NB4 (cell line): Measurements from ENCODE around the gene GPR34.
"Not testable (repeated sequence)": the region's sequence is repeated elsewhere in the genome, so short reads cannot be mapped to it uniquely, and the experiment has no call there.

Experiments
- DNase-seq: peaks from one replicate; pipeline ENCODE4 v3.0.0; 2010; ENCODE audit warnings: low read depth
- H3K4me3 ChIP-seq: one replicate; pipeline ENCODE4 v1.5.1; 2011; ENCODE audit warnings: mild to moderate bottlenecking, low read depth, low read length, moderate library complexity
- MYC ChIP-seq: IDR thresholded peaks from 2 replicates; pipeline ENCODE4 v1.6.1; 2011; ENCODE audit warnings: low read depth, low read length
- POLR2A ChIP-seq: IDR thresholded peaks from 2 replicates; pipeline ENCODE4 v1.6.1; 2011; ENCODE audit warnings: mild to moderate bottlenecking; ENCODE audit not compliant: insufficient read length; ENCODE audit errors: extremely low read depth
- TF ChIP-seq, protein P1 (sequence below): IDR thresholded peaks from 2 replicates; pipeline ENCODE4 v1.6.1; 2011; ENCODE audit warnings: low read depth, low read length
- TF ChIP-seq, protein P2 (sequence below): IDR thresholded peaks from one replicate; pipeline ENCODE4 v1.5.1; 2012; ENCODE audit warnings: low read depth, low read length

The GPR34 gene

DNA sequence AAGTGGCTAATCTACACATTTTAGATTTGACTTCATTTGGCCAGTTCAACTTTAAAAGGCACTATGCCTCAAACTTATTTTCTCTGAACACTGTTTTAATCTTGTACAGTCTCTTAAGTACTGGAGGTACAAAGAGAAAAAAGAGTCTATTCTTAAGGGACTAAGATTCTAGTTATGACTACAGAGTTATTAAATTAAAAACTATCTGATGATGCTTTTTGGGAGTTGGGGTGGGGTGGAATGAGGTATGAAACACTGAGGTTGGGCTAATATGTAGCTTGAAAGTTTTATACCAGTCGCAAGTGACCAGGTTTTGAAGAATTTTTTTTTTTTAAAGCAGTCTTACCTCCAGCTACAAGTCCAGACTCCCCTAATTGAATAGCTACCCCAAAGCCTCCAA, 17.7 kb upstream of the GPR34 start:
- DNase-seq = no peak
- H3K4me3 ChIP-seq = no peak overlapping the region
- TF ChIP-seq, protein P1, sequence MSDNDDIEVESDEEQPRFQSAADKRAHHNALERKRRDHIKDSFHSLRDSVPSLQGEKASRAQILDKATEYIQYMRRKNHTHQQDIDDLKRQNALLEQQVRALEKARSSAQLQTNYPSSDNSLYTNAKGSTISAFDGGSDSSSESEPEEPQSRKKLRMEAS = no peak
- TF ChIP-seq POLR2A (no peak), MYC (no peak)
- TF ChIP-seq, protein P2, sequence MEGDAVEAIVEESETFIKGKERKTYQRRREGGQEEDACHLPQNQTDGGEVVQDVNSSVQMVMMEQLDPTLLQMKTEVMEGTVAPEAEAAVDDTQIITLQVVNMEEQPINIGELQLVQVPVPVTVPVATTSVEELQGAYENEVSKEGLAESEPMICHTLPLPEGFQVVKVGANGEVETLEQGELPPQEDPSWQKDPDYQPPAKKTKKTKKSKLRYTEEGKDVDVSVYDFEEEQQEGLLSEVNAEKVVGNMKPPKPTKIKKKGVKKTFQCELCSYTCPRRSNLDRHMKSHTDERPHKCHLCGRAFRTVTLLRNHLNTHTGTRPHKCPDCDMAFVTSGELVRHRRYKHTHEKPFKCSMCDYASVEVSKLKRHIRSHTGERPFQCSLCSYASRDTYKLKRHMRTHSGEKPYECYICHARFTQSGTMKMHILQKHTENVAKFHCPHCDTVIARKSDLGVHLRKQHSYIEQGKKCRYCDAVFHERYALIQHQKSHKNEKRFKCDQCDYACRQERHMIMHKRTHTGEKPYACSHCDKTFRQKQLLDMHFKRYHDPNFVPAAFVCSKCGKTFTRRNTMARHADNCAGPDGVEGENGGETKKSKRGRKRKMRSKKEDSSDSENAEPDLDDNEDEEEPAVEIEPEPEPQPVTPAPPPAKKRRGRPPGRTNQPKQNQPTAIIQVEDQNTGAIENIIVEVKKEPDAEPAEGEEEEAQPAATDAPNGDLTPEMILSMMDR = no peak

DNA sequence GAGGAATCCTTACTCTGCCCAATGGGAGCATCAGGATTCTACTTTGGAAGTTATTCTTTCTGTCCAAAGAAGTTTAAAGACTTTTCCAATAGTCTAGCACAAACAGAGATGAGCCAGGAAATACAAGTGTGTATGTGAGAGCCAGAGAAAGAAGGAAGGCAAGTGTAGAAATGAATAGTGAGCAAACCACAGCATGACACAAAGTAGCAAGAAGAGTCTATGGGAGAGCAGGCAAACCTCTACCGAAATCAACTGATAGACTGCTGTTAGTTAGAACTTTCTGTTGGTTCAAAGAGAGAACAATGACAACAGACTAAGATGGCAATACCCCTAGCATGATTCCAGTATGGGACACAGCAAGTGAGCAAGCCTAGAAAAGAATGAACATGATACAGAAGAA, 16.1 kb upstream of the GPR34 start:
- TF ChIP-seq, protein P2 = no peak
- TF ChIP-seq POLR2A (no peak), MYC (no peak)
- TF ChIP-seq, protein P1 = no peak
- DNase-seq = no peak
- H3K4me3 ChIP-seq = no peak overlapping the region

DNA sequence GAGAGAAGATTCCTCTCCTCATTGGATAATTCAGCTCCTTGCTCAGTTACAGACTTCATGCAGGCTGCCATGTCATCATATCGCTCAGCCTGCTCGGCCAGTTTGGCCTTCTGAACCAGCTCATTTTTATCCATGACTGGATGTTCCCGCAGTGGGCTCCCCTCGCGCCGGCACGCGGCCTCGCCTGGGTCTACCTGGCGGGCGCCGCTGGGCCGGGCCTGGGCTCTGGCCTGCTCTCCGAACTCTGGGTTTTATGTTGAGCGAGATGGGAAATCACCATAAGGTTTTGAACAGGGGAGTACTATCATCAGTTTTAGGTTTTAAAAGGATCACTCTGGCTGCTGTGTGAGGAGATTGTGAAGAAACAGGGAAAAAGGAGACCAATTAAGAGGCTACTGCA, 12.4 kb upstream of the GPR34 start:
- DNase-seq, H3K4me3 ChIP-seq: not testable (repeated sequence)

DNA sequence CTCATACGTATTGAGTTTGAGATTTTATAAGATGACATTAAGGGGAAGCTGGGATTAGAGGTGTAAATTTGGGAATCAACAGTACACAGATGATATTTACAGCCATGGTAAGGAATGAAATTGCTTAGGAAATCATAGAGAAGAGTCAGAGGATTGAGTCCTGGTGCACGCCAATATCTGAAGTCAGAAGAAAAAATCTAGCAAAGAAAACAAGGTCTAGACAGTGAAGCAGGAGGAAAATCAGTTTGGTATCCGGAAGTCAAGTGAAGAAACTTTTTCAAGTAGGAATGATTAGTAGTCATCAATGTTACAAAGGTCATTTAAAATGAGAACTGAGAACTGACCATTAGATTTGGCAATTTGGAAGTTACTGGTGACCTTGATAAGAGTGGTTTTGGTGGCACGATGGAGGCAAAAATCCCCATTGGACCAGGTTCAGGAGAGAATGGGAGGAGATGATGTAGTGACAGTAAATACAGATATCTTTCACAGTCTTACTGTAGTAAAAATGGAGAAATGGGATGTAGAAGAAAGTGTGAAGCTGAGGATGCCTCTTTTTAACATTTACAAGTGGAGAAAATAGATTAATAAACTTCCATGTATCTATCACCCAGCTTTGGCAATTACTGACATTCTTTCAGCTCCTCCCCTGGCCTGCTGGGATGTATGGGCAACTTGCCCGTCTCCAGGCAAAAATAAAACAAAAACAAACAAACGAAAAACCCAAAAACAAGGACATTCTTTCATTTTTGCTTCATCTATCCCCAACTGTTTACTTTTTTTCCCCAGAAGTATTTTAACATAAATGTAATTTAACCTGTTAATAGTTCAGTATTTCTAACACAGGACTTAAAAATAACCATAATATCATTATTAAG, 11.4 kb upstream of the GPR34 start:
- DNase-seq = no peak
- no peak for TF ChIP-seq MYC
- TF ChIP-seq POLR2A = no peak
- TF ChIP-seq, protein P1 = no peak
- TF ChIP-seq, protein P2 = no peak
- H3K4me3 ChIP-seq = no peak overlapping the region

DNA sequence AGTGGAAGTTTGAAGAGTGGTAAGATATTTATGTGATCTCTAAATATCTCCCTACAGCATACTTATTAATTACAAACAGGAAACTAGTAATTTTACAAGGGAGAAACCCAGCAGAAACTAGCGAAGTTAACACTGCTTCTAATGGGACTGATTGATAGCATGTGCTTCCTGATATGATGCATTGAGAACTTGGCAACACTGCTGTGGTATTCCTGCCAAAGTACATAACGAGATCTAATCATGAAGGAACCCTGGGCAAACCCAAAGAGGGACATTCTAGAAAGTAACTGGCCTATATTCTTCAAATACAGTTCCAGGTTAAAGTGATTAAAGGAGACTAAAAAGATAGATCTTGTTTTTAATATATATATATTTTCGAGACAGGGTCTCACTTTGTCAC, 4.6 kb upstream of the GPR34 start:
- TF ChIP-seq, protein P1 = no peak
- TF ChIP-seq MYC (no peak), POLR2A (no peak)
- TF ChIP-seq, protein P2 = no peak
- DNase-seq = no peak
- no peak overlapping the region for H3K4me3 ChIP-seq

DNA sequence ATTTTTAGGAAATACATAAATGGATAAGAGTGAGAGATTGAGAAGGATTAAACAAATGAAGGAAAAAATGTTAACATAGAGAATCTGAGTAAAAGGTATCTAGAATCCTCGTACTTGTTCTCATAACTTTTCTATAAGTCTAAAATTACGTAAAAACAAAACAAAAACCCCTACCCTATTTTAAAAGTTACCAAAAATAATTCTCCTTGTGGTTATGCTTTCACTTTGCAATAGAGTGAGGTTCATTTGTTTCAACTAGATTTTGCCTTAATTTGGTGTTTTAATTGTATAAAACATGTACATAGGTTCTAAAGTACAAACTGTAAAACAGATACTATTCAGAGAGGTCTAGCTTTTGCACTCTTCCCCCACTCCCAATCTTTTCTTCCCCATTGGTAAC, 3.8 kb upstream of the GPR34 start:
- DNase-seq = no peak
- TF ChIP-seq, protein P1 = no peak
- TF ChIP-seq, protein P2 = no peak

More for the DNA sequence above, 3.8 kb upstream of the GPR34 start:
- no peak overlapping the region for H3K4me3 ChIP-seq
